B cell (primary cell): Measurements from ENCODE around the gene CEACAM19. TPM values are rescaled to one million over a fixed set of nuclear protein-coding genes. Genes with fewer than 3 reads are reported as not detected.

Experiments used
- ATAC-seq: fragments of 200-7000 bp; cut with Tn5 transposase; one replicate; pipeline ENCODE4 v1.10.0; 2021; ENCODE audit warnings: low read depth, mild to moderate bottlenecking, moderate number of reproducible peaks, moderate library complexity
- CTCF ChIA-PET: fragments of 350-600 bp; sonication (Branson Sonifier 250); formaldehyde crosslinking; loops from one replicate; lab custom pipeline; 2021; ENCODE audit warnings: antibody characterized with exemption, inconsistent platforms; lab: Charles Lee
- POLR2A ChIA-PET: fragments of 350-600 bp; sonication (Branson Sonifier 250); formaldehyde crosslinking; loops from one replicate; lab custom pipeline; 2021; ENCODE audit warnings: antibody characterized with exemption; lab: Charles Lee
- DNase-seq: peaks from one replicate; pipeline ENCODE4 v3.0.0; 2013
- H2AFZ ChIP-seq: 2 replicates; pipeline ENCODE4 v1.6.1; 2012; ENCODE audit warnings: mild to moderate bottlenecking, low read depth, low read length; ENCODE audit not compliant: insufficient read depth, poor library complexity, severe bottlenecking
- H3K27ac ChIP-seq, 2 donors: 1 replicate in 1 of 2; 2 replicates in 1 of 2; pipeline ENCODE4 v1.5.1; 2012 to 2013; ENCODE audit warnings: low read length in 2 of 2, mild to moderate bottlenecking in 2 of 2, moderate library complexity in 1 of 2
- H3K27me3 ChIP-seq, 4 experiments: fragments of 200-600 bp in 1 of 4; sonication (generic) in 1 of 4; replicated peaks in 1 of 4; 1 replicate in 2 of 4; 2 replicates in 2 of 4; pipeline versions ENCODE4 v1.6.1 to v1.7.0; 2013 to 2016; ENCODE audit warnings: low read length in 3 of 4, mild to moderate bottlenecking in 2 of 4, mixed read lengths in 1 of 4, moderate library complexity in 1 of 4; ENCODE audit not compliant: insufficient read depth in 4 of 4, control insufficient read depth in 3 of 4; ENCODE audit errors: control extremely low read depth in 1 of 4
- H3K36me3 ChIP-seq, 2 experiments: replicated peaks in 1 of 2; 1 replicate in 1 of 2; 2 replicates in 1 of 2; pipeline versions ENCODE4 v1.6.1 to v1.7.1; 2013; ENCODE audit warnings: low read length in 1 of 2; ENCODE audit not compliant: insufficient read depth in 2 of 2, control insufficient read depth in 1 of 2; ENCODE audit errors: control extremely low read depth in 1 of 2, extremely low read depth in 1 of 2
- H3K4me1 ChIP-seq, 2 donors: fragments of 200-600 bp in 1 of 2; sonication (generic) in 1 of 2; 1 replicate in 1 of 2; 2 replicates in 1 of 2; pipeline versions ENCODE4 v1.5.1 to v1.6.1; 2013 to 2017; ENCODE audit warnings: low read length in 2 of 2; ENCODE audit not compliant: control insufficient read depth in 2 of 2, insufficient read depth in 2 of 2
- H3K4me2 ChIP-seq: replicated peaks from 2 replicates; pipeline ENCODE3; 2012; ENCODE audit warnings: mild to moderate bottlenecking, low read depth, low read length; ENCODE audit not compliant: poor library complexity, severe bottlenecking
- H3K4me3 ChIP-seq, 5 experiments: fragments of 200-600 bp in 1 of 5; sonication (generic) in 1 of 5; 1 replicate in 3 of 5; 2 replicates in 2 of 5; pipeline versions ENCODE4 v1.5.1 to v1.7.0; 2011 to 2016; ENCODE audit warnings: low read length in 4 of 5, mild to moderate bottlenecking in 4 of 5, low read depth in 2 of 5, control low read depth in 1 of 5, moderate library complexity in 1 of 5; ENCODE audit not compliant: insufficient read depth in 1 of 5; ENCODE audit errors: control extremely low read depth in 1 of 5, extremely low read depth in 1 of 5
- H3K79me2 ChIP-seq: fragments of 200-600 bp; sonication (generic); one replicate; pipeline ENCODE4 v1.6.0; 2016; ENCODE audit warnings: low read length; ENCODE audit not compliant: control insufficient read depth, insufficient read depth
- H3K9ac ChIP-seq: fragments of 200-600 bp; sonication (generic); 2 replicates; pipeline ENCODE4 v1.6.1; 2017; ENCODE audit warnings: mild to moderate bottlenecking, low read length, moderate library complexity
- H3K9me3 ChIP-seq, 3 donors: one replicate each; pipeline versions ENCODE4 v1.6.1 to v1.7.1; 2013; ENCODE audit warnings: low read length in 2 of 3; ENCODE audit not compliant: control insufficient read depth in 2 of 3, insufficient read depth in 1 of 3; ENCODE audit errors: control extremely low read depth in 1 of 3
- H4K20me1 ChIP-seq: 2 replicates; pipeline ENCODE4 v1.6.0; 2012; ENCODE audit warnings: mild to moderate bottlenecking, low read length; ENCODE audit not compliant: insufficient read depth, control insufficient read depth, poor library complexity, severe bottlenecking
- H3K27ac Mint-ChIP-seq: one replicate; pipeline ENCODE4 v1.8.0; 2021; ENCODE audit warnings: mixed read lengths
- H3K27me3 Mint-ChIP-seq: one replicate; pipeline ENCODE4 v1.8.0; 2021; ENCODE audit warnings: mixed read lengths
- H3K4me1 Mint-ChIP-seq: one replicate; pipeline ENCODE4 v1.8.0; 2021; ENCODE audit warnings: mixed read lengths
- H3K4me3 Mint-ChIP-seq: one replicate; pipeline ENCODE4 v1.8.0; 2021; ENCODE audit warnings: mixed read lengths
- H3K9me3 Mint-ChIP-seq: one replicate; pipeline ENCODE4 v1.8.0; 2022; ENCODE audit warnings: mixed read lengths; ENCODE audit not compliant: insufficient read depth
- CTCF ChIP-seq: fragments of 200-600 bp; IDR thresholded peaks from one replicate; pipeline ENCODE4 v1.8.0; 2022; ENCODE audit warnings: antibody characterized with exemption, mild to moderate bottlenecking
- EZH2 ChIP-seq: IDR thresholded peaks from 2 replicates; pipeline ENCODE4 v1.6.1; 2012; ENCODE audit warnings: borderline replicate concordance, low read depth, mild to moderate bottlenecking, moderate library complexity, low read length; ENCODE audit not compliant: insufficient read depth, poor library complexity, severe bottlenecking
- WGBS: methylation state at CpG from one replicate; pipeline ENCODE4 v1.1.5; 2013; ENCODE audit warnings: missing lambda C conversion rate; ENCODE audit not compliant: insufficient coverage; 5-methylcytosine and 5-hydroxymethylcytosine counted together
- intact Hi-C: fragments of 100-400 bp; cut with micrococcal nuclease; formaldehyde crosslinking; loops from one replicate; pipeline ENCODE4 v1.10.0; 2022
- polyA plus RNA-seq: library from polyadenylated mRNA; depleted of rRNA; stranded (reverse); fragments of >200 nt; gene quantifications from 2 replicates; pipeline ENCODE4 v1.2.3, GENCODE V29; 2012
- total RNA-seq, 2 donors: library from RNA; stranded (reverse); fragments of 120-200 nt in 1 of 2; gene quantifications; 1 replicate in 1 of 2; 2 replicates in 1 of 2; pipeline versions ENCODE4 v1.2.3 to v1.2.4, GENCODE V29; 2013 to 2022

The CEACAM19 gene
- total and polyA plus RNA-seq, 2 donors (not counting 1 experiment from before 2014, with no cell fraction given), result not detected

GRCh38 chr19:44662691-44663385, 8.4 kb upstream of the CEACAM19 start:
- H4K20me1 ChIP-seq, result no peaks in the 10 kb centered on the region
- intact Hi-C loops, result no loop called here
- POLR2A ChIA-PET, result no interaction called here
- H3K27ac Mint-ChIP-seq, result no peak overlapping the region
- peaks cover 6% of the 10 kb centered on the region for H3K27me3 Mint-ChIP-seq
- H3K9me3 Mint-ChIP-seq, result no peaks in the 10 kb centered on the region
- H3K4me3 ChIP-seq, result no peak overlapping the region
- H3K27me3 ChIP-seq, result no peaks in the 10 kb centered on the region
- no peak overlapping the region for H3K27ac ChIP-seq
- ATAC-seq (no peak), DNase-seq (no peak)
- H3K79me2 ChIP-seq, result no peaks in the 10 kb centered on the region
- no peak overlapping the region for H3K9ac ChIP-seq
- H3K4me3 Mint-ChIP-seq, result no peak overlapping the region
- 93% methylated on average over 6 of the region's 7 CpGs for WGBS
- TF ChIP-seq CTCF (no peak), EZH2 (no peak)
- CTCF ChIA-PET, result interaction anchor here (1.3 to 2.2 kb wide), 2 partner anchors 8 to 27 kb away, joined by 3 to 7 read pairs; no protein-coding TSS in a partner anchor
- no peaks in the 10 kb centered on the region for H3K4me1 Mint-ChIP-seq
- H3K4me1 ChIP-seq, result no peaks in the 10 kb centered on the region
- no peak overlapping the region for H2AFZ ChIP-seq
- H3K4me2 ChIP-seq, result no peak overlapping the region
- H3K9me3 ChIP-seq, result peaks cover 0 to 4% (median 0%) of the 10 kb centered on the region in 3 donors
- H3K36me3 ChIP-seq, result no peaks in the 10 kb centered on the region

GRCh38 chr19:44663996-44664395, 7.3 kb upstream of the CEACAM19 start:
- Mint-ChIP-seq H3K27me3 (peaks cover 6% of the 10 kb centered on the region), H3K4me1 (no peaks in the 10 kb centered on the region), H3K27ac (no peak overlapping the region), H3K4me3 (no peak overlapping the region), H3K9me3 (no peaks in the 10 kb centered on the region)
- Histone ChIP-seq H4K20me1 (no peaks in the 10 kb centered on the region), H3K27ac (no peak overlapping the region), H3K36me3 (no peaks in the 10 kb centered on the region), H3K27me3 (no peaks in the 10 kb centered on the region), H3K4me2 (no peak overlapping the region), H3K79me2 (no peaks in the 10 kb centered on the region), H3K9me3 (no peaks in the 10 kb centered on the region), H3K4me3 (no peak overlapping the region), H3K4me1 (no peaks in the 10 kb centered on the region), H2AFZ (no peak overlapping the region), H3K9ac (no peak overlapping the region)
- 95% methylated on average over 5 of the region's 5 CpGs for WGBS
- ChIA-PET CTCF (interaction anchor here (2.2 kb wide), 1 partner anchor 10 kb away, joined by 7 read pairs; no protein-coding TSS in a partner anchor), POLR2A (no interaction called here)
- TF ChIP-seq CTCF (no peak), EZH2 (no peak)
- DNase-seq, result no peak
- intact Hi-C loops, result no loop called here
- no peak for ATAC-seq
